Keratinocyte (primary cell): ENCODE measurements around the gene AGR3. TPM values are rescaled to one million over a fixed set of nuclear protein-coding genes. Genes with fewer than 3 reads are reported as not detected.
A peak's percentile ranks its signal among the peaks of the same experiment; 100 is the strongest.

Experiments used
- DNase-seq: peaks from one replicate; pipeline ENCODE4 v3.0.0-alpha.2; 2011; ENCODE audit warnings: low read depth, missing footprints, low spot score
- FAIRE-seq: peaks from 2 replicates; lab custom pipeline; 2011; peaks lifted over from hg19 to GRCh38; lab: Jason Lieb, UNC
- H2AFZ ChIP-seq: 2 replicates; pipeline ENCODE4 v1.6.0; 2012; ENCODE audit warnings: low read length, control low read depth, inconsistent platforms; ENCODE audit not compliant: control insufficient read depth
- H3K27ac ChIP-seq: 2 replicates; pipeline ENCODE4 v1.5.1; 2011; ENCODE audit warnings: low read length; ENCODE audit not compliant: control insufficient read depth, insufficient read depth
- H3K27me3 ChIP-seq: 3 replicates; pipeline ENCODE4 v1.6.0; 2011; ENCODE audit warnings: low read length; ENCODE audit not compliant: control insufficient read depth, insufficient read depth; ENCODE audit errors: extremely low read depth
- H3K36me3 ChIP-seq, 2 experiments: 2 replicates in 1 of 2; 3 replicates in 1 of 2; pipeline ENCODE4 v1.5.1; 2011; ENCODE audit warnings: low read length in 2 of 2, mild to moderate bottlenecking in 1 of 2; ENCODE audit not compliant: control insufficient read depth in 2 of 2, insufficient read depth in 2 of 2; ENCODE audit errors: extremely low read depth in 1 of 2
- H3K4me1 ChIP-seq: 3 replicates; pipeline ENCODE4 v1.5.1; 2011; ENCODE audit warnings: low read length; ENCODE audit not compliant: control insufficient read depth, insufficient read depth; ENCODE audit errors: extremely low read depth
- H3K4me2 ChIP-seq: 3 replicates; pipeline ENCODE4 v1.6.0; 2011; ENCODE audit warnings: low read depth, low read length; ENCODE audit not compliant: control insufficient read depth, insufficient read depth; ENCODE audit errors: extremely low read depth
- H3K4me3 ChIP-seq, 3 experiments: fragments of 200-600 bp in 1 of 3; sonication (generic) in 1 of 3; 2 replicates in 2 of 3; 3 replicates in 1 of 3; pipeline ENCODE4 v1.5.1; 2011 to 2016; ENCODE audit warnings: low read length in 3 of 3, mild to moderate bottlenecking in 3 of 3, control low read depth in 2 of 3, inconsistent platforms in 1 of 3, low read depth in 1 of 3, mixed read lengths in 1 of 3, mixed run types in 1 of 3, moderate library complexity in 1 of 3; ENCODE audit not compliant: control insufficient read depth in 2 of 3, insufficient read depth in 2 of 3; ENCODE audit errors: extremely low read depth in 1 of 3
- H3K79me2 ChIP-seq: 2 replicates; pipeline ENCODE4 v1.6.0; 2012; ENCODE audit warnings: low read length; ENCODE audit not compliant: control insufficient read depth, insufficient read depth
- H3K9ac ChIP-seq: 3 replicates; pipeline ENCODE4 v1.6.0; 2011; ENCODE audit warnings: low read length; ENCODE audit not compliant: control insufficient read depth, insufficient read depth; ENCODE audit errors: extremely low read depth
- H3K9me1 ChIP-seq: 3 replicates; pipeline ENCODE4 v1.6.0; 2011; ENCODE audit warnings: low read length; ENCODE audit not compliant: control insufficient read depth, insufficient read depth; ENCODE audit errors: extremely low read depth
- H3K9me3 ChIP-seq: 2 replicates; pipeline ENCODE4 v1.5.1; 2012; ENCODE audit warnings: low read depth, low read length; ENCODE audit not compliant: control insufficient read depth
- H4K20me1 ChIP-seq: 3 replicates; pipeline ENCODE4 v1.6.0; 2011; ENCODE audit warnings: low read length; ENCODE audit not compliant: control insufficient read depth, insufficient read depth; ENCODE audit errors: extremely low read depth
- EZH2 ChIP-seq: IDR thresholded peaks from one replicate; pipeline ENCODE4 v1.6.1; 2012; ENCODE audit warnings: inconsistent platforms, mild to moderate bottlenecking, low read length, moderate library complexity
- dilution Hi-C: fragments of 300-500 bp; cut with MboI; formaldehyde crosslinking; loops from one replicate; pipeline ENCODE4 v1.7.0; 2020; ENCODE audit warnings: low sequenced_read_pairs; ENCODE audit not compliant: extremely low pct_ligation_motif_present
- polyA plus RNA-seq, 5 experiments: library from polyadenylated mRNA; depleted of rRNA in 3 of 5; stranded (reverse) in 3 of 5; stranded (forward) in 1 of 5; unstranded in 1 of 5; fragments of >200 nt; gene quantifications; 1 replicate in 1 of 5; 2 replicates in 3 of 5; 3 replicates in 1 of 5; pipeline versions ENCODE4 v1.2.1 to v1.2.3, GENCODE V29; 2011 to 2012; ENCODE audit warnings: missing spikeins in 2 of 5, low read depth in 1 of 5, low replicate concordance in 1 of 5
- TF ChIP-seq, protein P1 (sequence below), 3 experiments: IDR thresholded peaks in 1 of 3; conservative IDR thresholded peaks in 1 of 3; optimal IDR thresholded peaks in 1 of 3; 2 replicates in 2 of 3; 3 replicates in 1 of 3; pipeline versions ENCODE3 to v1.5.1; 2011; ENCODE audit warnings: low read length in 3 of 3, mild to moderate bottlenecking in 3 of 3, moderate library complexity in 2 of 3, control low read depth in 1 of 3, inconsistent platforms in 1 of 3; ENCODE audit not compliant: insufficient read depth in 2 of 3; ENCODE audit errors: extremely low read depth in 1 of 3

Gene AGR3
- polyA plus RNA-seq, 1 donor (not counting 4 experiments of a cell fraction or from before 2014, with no cell fraction given) = not detected

DNA sequence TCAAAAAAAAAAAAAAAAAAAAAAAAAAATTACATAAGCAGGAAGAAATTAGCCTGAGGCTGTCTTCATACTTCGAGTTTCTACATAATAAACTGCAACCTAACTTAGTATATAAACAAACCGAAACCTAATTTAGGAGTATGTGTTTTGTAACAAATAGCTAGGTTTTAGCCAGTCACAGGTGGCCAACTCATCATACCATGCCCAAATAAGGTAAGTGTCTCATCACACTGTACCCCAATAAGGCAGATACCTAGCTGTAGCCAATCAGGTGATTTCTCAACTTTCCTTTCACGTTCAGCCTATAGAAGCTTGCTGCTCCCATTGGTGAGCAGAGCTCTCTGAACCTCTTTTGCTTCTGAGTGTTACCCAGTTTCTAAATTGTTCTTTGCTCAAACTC lies 63.1 kb downstream of the AGR3 start:
- DNase-seq = no peak
- Histone ChIP-seq H3K79me2 (no peaks in the 10 kb centered on the region), H4K20me1 (no peaks in the 10 kb centered on the region), H3K9me3 (no peaks in the 10 kb centered on the region), H2AFZ (no peak overlapping the region), H3K4me2 (no peak overlapping the region), H3K4me3 (no peak overlapping the region), H3K9me1 (no peaks in the 10 kb centered on the region), H3K9ac (no peak overlapping the region), H3K27ac (no peak overlapping the region), H3K27me3 (no peaks in the 10 kb centered on the region), H3K4me1 (no peaks in the 10 kb centered on the region), H3K36me3 (no peaks in the 10 kb centered on the region)
- dilution Hi-C loops = no loop called here
- no peak for TF ChIP-seq EZH2
- TF ChIP-seq, protein P1, sequence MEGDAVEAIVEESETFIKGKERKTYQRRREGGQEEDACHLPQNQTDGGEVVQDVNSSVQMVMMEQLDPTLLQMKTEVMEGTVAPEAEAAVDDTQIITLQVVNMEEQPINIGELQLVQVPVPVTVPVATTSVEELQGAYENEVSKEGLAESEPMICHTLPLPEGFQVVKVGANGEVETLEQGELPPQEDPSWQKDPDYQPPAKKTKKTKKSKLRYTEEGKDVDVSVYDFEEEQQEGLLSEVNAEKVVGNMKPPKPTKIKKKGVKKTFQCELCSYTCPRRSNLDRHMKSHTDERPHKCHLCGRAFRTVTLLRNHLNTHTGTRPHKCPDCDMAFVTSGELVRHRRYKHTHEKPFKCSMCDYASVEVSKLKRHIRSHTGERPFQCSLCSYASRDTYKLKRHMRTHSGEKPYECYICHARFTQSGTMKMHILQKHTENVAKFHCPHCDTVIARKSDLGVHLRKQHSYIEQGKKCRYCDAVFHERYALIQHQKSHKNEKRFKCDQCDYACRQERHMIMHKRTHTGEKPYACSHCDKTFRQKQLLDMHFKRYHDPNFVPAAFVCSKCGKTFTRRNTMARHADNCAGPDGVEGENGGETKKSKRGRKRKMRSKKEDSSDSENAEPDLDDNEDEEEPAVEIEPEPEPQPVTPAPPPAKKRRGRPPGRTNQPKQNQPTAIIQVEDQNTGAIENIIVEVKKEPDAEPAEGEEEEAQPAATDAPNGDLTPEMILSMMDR (optimal IDR thresholded peaks at IDR 0.05 in 1 of 3, IDR thresholded peaks at IDR 0.05 in 1 of 3, conservative IDR thresholded peaks at IDR 0.05 in 1 of 3; ENCODE audit: extremely low read depth in 1 of 3, insufficient read depth in 2 of 3, low read length in 3 of 3) = no peak
- FAIRE-seq = no peak

GRCh38 chr7:16817536-16817935 lies 64.2 kb downstream of the AGR3 start:
- DNase-seq = peak; percentile 58
- no peaks in the 10 kb centered on the region for H3K9me3 ChIP-seq
- H3K27me3 ChIP-seq = no peaks in the 10 kb centered on the region
- no peaks in the 10 kb centered on the region for H3K79me2 ChIP-seq
- no peaks in the 10 kb centered on the region for H4K20me1 ChIP-seq
- H3K9me1 ChIP-seq = no peaks in the 10 kb centered on the region
- H3K9ac ChIP-seq = no peak overlapping the region
- no peak overlapping the region for H3K27ac ChIP-seq
- FAIRE-seq = peak; percentile 51
- dilution Hi-C loops = no loop called here
- H3K36me3 ChIP-seq = no peaks in the 10 kb centered on the region
- no peak overlapping the region for H3K4me2 ChIP-seq
- no peaks in the 10 kb centered on the region for H3K4me1 ChIP-seq
- TF ChIP-seq, protein P1 (optimal IDR thresholded peaks at IDR 0.05 in 1 of 3, IDR thresholded peaks at IDR 0.05 in 1 of 3, conservative IDR thresholded peaks at IDR 0.05 in 1 of 3; ENCODE audit: extremely low read depth in 1 of 3, insufficient read depth in 2 of 3, low read length in 3 of 3) = no peak
- no peak for TF ChIP-seq EZH2
- no peak overlapping the region for H2AFZ ChIP-seq
- H3K4me3 ChIP-seq = no peak overlapping the region
